Measurements from ENCODE around the gene CADPS2.

GRCh38 chr7:122881324-122881723 is 4.9 kb downstream of the CADPS2 start:
- TF ChIP-seq CTCF (IDR thresholded peaks at IDR 0.05; ENCODE audit: low read depth, low read length, missing input control) (no peak), RAD21 (IDR thresholded peaks at IDR 0.05) (no peak), MAX (IDR thresholded peaks at IDR 0.05) (no peak), TAF1 (conservative IDR thresholded peaks at IDR 0.05) (no peak), ZBTB33 (IDR thresholded peaks at IDR 0.05) (no peak), FOXA1 (IDR thresholded peaks at IDR 0.05) (no peak), REST (IDR thresholded peaks at IDR 0.05) (no peak), HNF4A (conservative IDR thresholded peaks at IDR 0.05) (no peak), JUND (IDR thresholded peaks at IDR 0.05) (no peak), GABPA (IDR thresholded peaks at IDR 0.05 in 1 of 2, conservative IDR thresholded peaks at IDR 0.05 in 1 of 2) (no peak), RXRA (IDR thresholded peaks at IDR 0.05) (no peak)

Measured in liver (tissue), 3 donors.